K562 (cell line): ENCODE data around the gene SLBP.

Experiments used
- CHD1 ChIP-seq: fragments of 200-600 bp; sonication (generic); IDR thresholded peaks from one replicate; pipeline ENCODE4 v1.6.1; 2012; ENCODE audit warnings: mild to moderate bottlenecking, moderate library complexity, low read length, inconsistent platforms
- FOXJ3 ChIP-seq: sonication (generic); formaldehyde crosslinking; IDR thresholded peaks from 2 replicates; pipeline ENCODE4 v1.4.0; 2020; ENCODE audit warnings: mild to moderate bottlenecking, missing genetic modification reagents
- REST ChIP-seq, 2 experiments: fragments of 450-650 bp; formaldehyde crosslinking in 1 of 2; IDR thresholded peaks; 2 replicates each; pipeline versions ENCODE4 v1.4.0 to v1.6.1; 2014 to 2020; ENCODE audit warnings: mild to moderate bottlenecking in 2 of 2, borderline replicate concordance in 1 of 2, low read depth in 1 of 2
- SMC3 ChIP-seq: conservative IDR thresholded peaks from 2 replicates; pipeline ENCODE4 v1.6.1; 2011; ENCODE audit warnings: low read depth, low read length, improper control_type of control experiment; ENCODE audit not compliant: insufficient read depth
- ZNF318 ChIP-seq, 2 experiments: fragments of 450-650 bp; IDR thresholded peaks; 2 replicates each; pipeline ENCODE4 v1.6.1; 2016; ENCODE audit warnings: mild to moderate bottlenecking in 2 of 2, borderline replicate concordance in 1 of 2, low read depth in 1 of 2, moderate library complexity in 1 of 2
- ZNF785 ChIP-seq: fragments of 250-450 bp; sonication (Bioruptor Pico); IDR thresholded peaks from 2 replicates; pipeline ENCODE4 v1.4.0; 2020; ENCODE audit warnings: mild to moderate bottlenecking

- TF ChIP-seq ZNF785 (CRISPR knock-in tag) (no peak), SMC3 (no peak), CHD1 (no peak), REST (IDR thresholded peaks at IDR 0.05; ENCODE audit: borderline replicate concordance) (no peak), REST (CRISPR knock-in tag; IDR thresholded peaks at IDR 0.05; ENCODE audit: low read depth) (no peak), ZNF318 (IDR thresholded peaks at IDR 0.05; ENCODE audit: borderline replicate concordance in 1 of 2, low read depth in 1 of 2) (no peak), FOXJ3 (CRISPR knock-in tag) (no peak)
These were observed 39.2 kb upstream of the SLBP start for GRCh38 chr4:1751155-1751918.
